Measurements from ENCODE around the gene ANAPC7. TPM values are rescaled to one million over a fixed set of nuclear protein-coding genes. Genes with fewer than 3 reads are reported as not detected.
"Not testable (repeated sequence)": the region's sequence is repeated elsewhere in the genome, so short reads cannot be mapped to it uniquely, and the experiment has no call there.

The ANAPC7 gene
- total RNA-seq, 1 donor from 2014 or later = 83.0 TPM

- DNase-seq (ENCODE audit: low read depth) = no peak
These were observed 55.0 kb downstream of the ANAPC7 start for GRCh38 chr12:110348431-110349059.

DNA sequence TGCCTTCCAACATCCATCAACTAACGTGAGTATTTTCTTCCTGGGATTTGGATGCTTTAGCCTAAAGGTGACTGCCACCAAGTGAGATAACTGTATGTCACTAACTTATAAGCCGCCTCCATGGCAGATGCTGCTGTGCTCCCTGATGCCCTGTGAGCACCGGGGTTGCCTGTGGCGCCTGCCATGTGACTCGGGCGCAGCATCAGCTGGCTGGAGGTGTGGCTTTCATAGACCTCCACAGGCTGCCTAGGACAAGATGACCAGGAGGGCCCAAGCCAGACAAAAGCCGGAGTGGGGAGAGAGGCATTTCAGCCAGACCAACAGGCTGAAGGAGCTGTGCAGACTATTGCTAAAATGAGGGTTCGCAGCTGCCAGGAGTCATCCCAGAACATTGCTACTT lies 55.7 kb downstream of the ANAPC7 start:
- DNase-seq (ENCODE audit: low read depth) = no peak

DNA sequence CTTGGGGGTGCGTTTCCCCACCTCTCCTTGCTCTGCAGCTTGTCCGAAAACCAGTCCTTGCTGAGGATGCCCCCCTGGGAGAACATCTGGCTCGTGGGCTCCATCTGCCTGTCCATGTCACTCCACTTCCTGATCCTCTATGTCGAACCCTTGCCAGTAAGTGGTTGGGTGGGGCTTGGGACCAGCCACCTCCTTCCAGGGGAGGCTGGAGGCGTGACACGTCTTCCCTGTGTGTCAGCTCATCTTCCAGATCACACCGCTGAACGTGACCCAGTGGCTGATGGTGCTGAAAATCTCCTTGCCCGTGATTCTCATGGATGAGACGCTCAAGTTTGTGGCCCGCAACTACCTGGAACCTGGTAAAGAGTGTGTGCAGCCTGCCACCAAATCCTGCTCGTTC lies 57.5 kb downstream of the ANAPC7 start:
- no peak for DNase-seq (ENCODE audit: low read depth)

GRCh38 chr12:110345176-110345661 lies 58.3 kb downstream of the ANAPC7 start:
- peak; percentile 57 for DNase-seq (ENCODE audit: low read depth)

DNA sequence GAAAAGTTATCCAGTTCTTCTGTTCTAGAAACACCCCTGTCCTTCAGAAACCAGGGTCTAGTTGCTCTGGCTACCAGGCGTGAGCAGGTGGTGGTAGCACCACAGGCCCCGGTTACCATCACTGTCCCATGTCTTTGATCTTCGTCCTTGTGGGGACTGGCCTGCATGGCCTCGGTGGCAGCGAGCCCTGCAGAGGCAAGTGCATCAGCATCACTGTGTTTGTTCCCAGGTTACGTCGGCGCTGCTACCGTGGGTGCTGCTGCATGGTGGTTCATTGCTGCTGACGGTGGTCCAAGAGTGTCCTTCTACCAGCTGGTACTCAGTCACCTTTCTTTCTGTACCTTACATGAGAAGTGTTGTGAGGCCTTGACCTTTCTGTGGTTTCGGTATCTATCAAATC lies 58.9 kb downstream of the ANAPC7 start:
- no peak for DNase-seq (ENCODE audit: low read depth)

- no peak for DNase-seq (ENCODE audit: low read depth)
These were observed 59.6 kb downstream of the ANAPC7 start for GRCh38 chr12:110343736-110344555.

DNA sequence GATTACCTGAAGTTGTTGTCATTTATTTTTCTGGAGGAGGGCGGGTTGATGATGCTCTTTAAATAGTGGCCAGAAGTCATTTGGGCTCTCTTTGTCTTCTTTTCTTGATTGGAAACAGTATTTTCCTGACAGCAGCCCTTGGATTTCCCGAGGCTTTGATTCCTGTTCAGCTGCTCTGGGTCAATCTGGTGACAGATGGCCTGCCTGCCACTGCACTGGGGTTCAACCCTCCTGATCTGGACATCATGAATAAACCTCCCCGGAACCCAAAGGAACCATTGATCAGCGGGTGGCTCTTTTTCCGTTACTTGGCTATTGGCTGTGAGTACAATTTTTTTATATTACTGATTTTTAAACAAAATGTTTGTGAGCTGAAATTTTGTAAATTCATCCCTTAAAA lies 60.4 kb downstream of the ANAPC7 start:
- no peak for DNase-seq (ENCODE audit: low read depth)

- DNase-seq (ENCODE audit: low read depth) = no peak
These were observed 61.4 kb downstream of the ANAPC7 start for GRCh38 chr12:110342157-110342556.

GRCh38 chr12:110340706-110341105 lies 62.8 kb downstream of the ANAPC7 start:
- no peak for DNase-seq (ENCODE audit: low read depth)

DNA sequence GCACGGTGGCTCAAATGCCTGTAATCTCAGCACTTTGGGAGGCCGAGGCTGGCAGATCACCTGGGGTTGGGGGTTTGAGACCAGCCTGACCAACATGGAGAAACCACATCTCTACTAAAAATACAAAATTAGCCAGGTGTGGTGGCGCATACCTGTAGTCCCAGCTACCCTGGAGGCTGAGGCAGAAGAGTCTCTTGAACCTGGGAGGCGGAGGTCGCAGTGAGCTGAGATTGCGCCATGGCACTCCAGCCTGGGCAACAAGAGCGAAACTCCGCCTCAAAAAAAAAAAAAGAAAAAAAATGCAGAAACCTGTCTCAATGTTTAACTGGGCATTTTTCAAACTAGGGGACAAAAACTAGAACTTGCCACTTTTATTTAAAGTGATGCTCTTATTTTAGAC lies 63.2 kb downstream of the ANAPC7 start:
- not testable (repeated sequence) for DNase-seq (ENCODE audit: low read depth)

DNA sequence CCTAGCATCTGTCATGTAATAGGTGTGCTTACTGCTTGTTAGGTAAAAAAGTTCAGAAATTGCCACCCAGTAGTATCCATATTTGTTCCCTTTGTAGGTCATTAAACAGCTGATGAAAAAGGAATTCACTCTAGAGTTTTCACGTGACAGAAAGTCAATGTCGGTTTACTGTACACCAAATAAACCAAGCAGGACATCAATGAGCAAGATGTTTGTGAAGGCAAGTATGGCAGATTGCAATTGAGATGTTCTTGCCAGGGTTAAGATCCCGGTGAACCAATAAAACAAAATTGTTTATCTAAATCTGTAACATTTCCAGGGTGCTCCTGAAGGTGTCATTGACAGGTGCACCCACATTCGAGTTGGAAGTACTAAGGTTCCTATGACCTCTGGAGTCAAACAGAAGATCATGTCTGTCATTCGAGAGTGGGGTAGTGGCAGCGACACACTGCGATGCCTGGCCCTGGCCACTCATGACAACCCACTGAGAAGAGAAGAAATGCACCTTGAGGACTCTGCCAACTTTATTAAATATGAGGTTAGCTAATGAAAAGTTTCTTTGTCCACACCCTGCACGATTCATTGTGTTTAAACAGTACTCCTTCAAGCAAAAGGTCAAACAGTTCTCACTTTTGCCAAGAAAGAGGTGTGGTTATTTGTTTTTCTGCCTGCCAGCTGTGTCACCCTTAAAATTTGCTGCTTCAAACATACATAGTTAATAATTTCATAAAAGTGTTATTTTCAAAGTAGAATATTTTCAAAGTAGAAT lies 64.1 kb downstream of the ANAPC7 start:
- no peak for DNase-seq (ENCODE audit: low read depth)

- no peak for DNase-seq (ENCODE audit: low read depth)
These were observed 64.8 kb downstream of the ANAPC7 start for GRCh38 chr12:110338754-110339153.

GRCh38 chr12:110337912-110338710 lies 65.4 kb downstream of the ANAPC7 start:
- DNase-seq (ENCODE audit: low read depth) = no peak

- no peak for DNase-seq (ENCODE audit: low read depth)
These were observed 67.9 kb downstream of the ANAPC7 start for GRCh38 chr12:110335481-110336045.

DNA sequence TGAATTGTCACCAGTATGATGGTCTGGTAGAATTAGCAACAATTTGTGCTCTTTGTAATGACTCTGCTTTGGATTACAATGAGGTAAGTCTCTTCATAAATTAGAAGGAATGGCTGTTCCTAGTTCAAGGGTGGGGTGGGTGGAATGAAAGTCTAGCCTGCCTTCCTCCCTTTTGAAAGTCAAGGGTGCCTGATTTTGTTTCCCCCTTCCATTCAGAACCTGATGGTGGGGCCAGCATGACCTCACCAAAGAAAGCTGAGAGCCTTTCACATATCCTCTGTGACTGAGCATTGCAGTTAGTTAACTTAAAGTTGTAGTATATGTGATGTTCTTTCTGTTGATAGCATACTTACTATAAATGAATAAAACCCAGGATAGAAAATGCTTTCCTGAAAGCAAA lies 70.3 kb downstream of the ANAPC7 start:
- no peak for DNase-seq (ENCODE audit: low read depth)

DNA sequence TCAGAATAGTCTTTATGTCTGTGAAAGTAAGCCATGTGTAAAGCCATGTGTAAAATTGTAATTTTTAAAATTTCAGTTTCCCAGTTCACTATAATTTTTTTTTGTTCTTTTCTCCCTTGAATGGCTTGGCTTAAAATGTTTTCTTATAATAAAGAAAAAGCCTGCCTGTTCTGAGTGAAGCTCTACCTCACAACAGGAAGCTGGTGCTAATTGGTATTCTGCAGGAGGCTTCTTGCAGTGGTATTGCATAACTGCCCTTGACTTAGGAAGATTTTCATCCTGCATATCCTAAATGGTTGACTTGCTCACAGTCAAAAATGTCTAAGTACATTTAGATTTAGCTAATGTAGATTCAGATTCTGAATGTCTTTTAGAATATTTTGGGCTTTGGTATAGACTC lies 73.0 kb downstream of the ANAPC7 start:
- DNase-seq (ENCODE audit: low read depth) = peak; percentile 81

GRCh38 chr12:110330124-110330523 lies 73.4 kb downstream of the ANAPC7 start:
- DNase-seq (ENCODE audit: low read depth) = no peak

GRCh38 chr12:110329710-110330109 lies 73.8 kb downstream of the ANAPC7 start:
- peak; percentile 56 for DNase-seq (ENCODE audit: low read depth)
